Colonic mucosa (tissue), 4 donors: ENCODE data around the gene MUC2. TPM values are rescaled to one million over a fixed set of nuclear protein-coding genes. Genes with fewer than 3 reads are reported as not detected.
"Not testable (repeated sequence)": the region's sequence is repeated elsewhere in the genome, so short reads cannot be mapped to it uniquely, and the experiment has no call there.

Experiments
- DNase-seq: peaks from one replicate; pipeline ENCODE4 v3.0.0-alpha.2; 2020
- H3K27ac ChIP-seq: fragments of 200-600 bp; one replicate; pipeline ENCODE4 v1.8.0; 2021
- H3K27me3 ChIP-seq: fragments of 200-600 bp; one replicate; pipeline ENCODE4 v1.8.0; 2021
- H3K36me3 ChIP-seq: fragments of 200-600 bp; one replicate; pipeline ENCODE4 v1.8.0; 2021
- H3K4me1 ChIP-seq: fragments of 200-600 bp; one replicate; pipeline ENCODE4 v1.8.0; 2021; ENCODE audit warnings: mild to moderate bottlenecking
- H3K4me3 ChIP-seq: fragments of 200-600 bp; one replicate; pipeline ENCODE4 v1.8.0; 2021
- H3K9ac ChIP-seq, 2 donors: one replicate each; pipeline ENCODE4 v1.7.0; 2013; ENCODE audit warnings: control low read depth in 2 of 2, low read depth in 2 of 2, low read length in 2 of 2
- H3K9me3 ChIP-seq: fragments of 200-600 bp; one replicate; pipeline ENCODE4 v1.8.0; 2021
- CTCF ChIP-seq: fragments of 200-600 bp; IDR thresholded peaks from one replicate; pipeline ENCODE4 v1.8.0; 2022; ENCODE audit warnings: antibody characterized with exemption, mild to moderate bottlenecking
- intact Hi-C: fragments of 100-400 bp; cut with DNase I; formaldehyde crosslinking; loops from one replicate; pipeline ENCODE4 v1.14.1; 2022
- total RNA-seq, 2 donors: library from RNA; stranded (reverse); fragmentation: NEBNext Ultra II Directional in 1 of 2; extraction: Animal tissue kit (Norgen Biotek cat#: 25700) in 1 of 2; gene quantifications; one replicate each; pipeline ENCODE4 v1.2.1, GENCODE V29; 2021
- donor health status: healthy.
- donor health status: DM: no; HTN: no; CAD: no.
- donor health status: DM: no; HTN: no; CAD: no.

Gene MUC2
- total RNA-seq, 2 donors from 2014 or later, result 1,230 to 1,438 TPM

- H3K36me3 ChIP-seq, result no peaks in the 10 kb centered on the region
- H3K4me1 ChIP-seq, result no peaks in the 10 kb centered on the region
- no peak overlapping the region for H3K4me3 ChIP-seq
- H3K9ac ChIP-seq, result no peak overlapping the region
- H3K27me3 ChIP-seq, result no peaks in the 10 kb centered on the region
- TF ChIP-seq CTCF, result no peak
- DNase-seq, result no peak
- intact Hi-C loops, result no loop called here
- H3K9me3 ChIP-seq, result no peaks in the 10 kb centered on the region
- H3K27ac ChIP-seq, result no peak overlapping the region
Measured at GRCh38 chr11:1109918-1110705, 35.4 kb downstream of the MUC2 start.

- H3K27me3 ChIP-seq, result no peaks in the 10 kb centered on the region
- no peaks in the 10 kb centered on the region for H3K4me1 ChIP-seq
- no peak overlapping the region for H3K4me3 ChIP-seq
- no peak for TF ChIP-seq CTCF
- no peak overlapping the region for H3K27ac ChIP-seq
- H3K9ac ChIP-seq, result no peak overlapping the region
- intact Hi-C loops, result no loop called here
- DNase-seq, result no peak
- no peaks in the 10 kb centered on the region for H3K9me3 ChIP-seq
- H3K36me3 ChIP-seq, result no peaks in the 10 kb centered on the region
Measured at GRCh38 chr11:1111545-1112212, 37.0 kb downstream of the MUC2 start.

GRCh38 chr11:1112351-1113191, 37.9 kb downstream of the MUC2 start:
- TF ChIP-seq CTCF, result no peak
- Histone ChIP-seq H3K9me3 (no peaks in the 10 kb centered on the region), H3K27me3 (no peaks in the 10 kb centered on the region), H3K4me1 (no peaks in the 10 kb centered on the region), H3K4me3 (no peak overlapping the region), H3K9ac (no peak overlapping the region), H3K27ac (no peak overlapping the region), H3K36me3 (no peaks in the 10 kb centered on the region)
- intact Hi-C loops, result no loop called here
- DNase-seq, result no peak

GRCh38 chr11:1113405-1114201, 38.9 kb downstream of the MUC2 start:
- H3K9ac ChIP-seq, result no peak overlapping the region
- intact Hi-C loops, result no loop called here
- no peak for DNase-seq
- no peaks in the 10 kb centered on the region for H3K36me3 ChIP-seq
- H3K27me3 ChIP-seq, result no peaks in the 10 kb centered on the region
- no peak for TF ChIP-seq CTCF
- no peak overlapping the region for H3K4me3 ChIP-seq
- no peaks in the 10 kb centered on the region for H3K9me3 ChIP-seq
- no peak overlapping the region for H3K27ac ChIP-seq
- H3K4me1 ChIP-seq, result no peaks in the 10 kb centered on the region

GRCh38 chr11:1115292-1115691, 40.6 kb downstream of the MUC2 start:
- H3K27me3 ChIP-seq, H3K4me3 ChIP-seq, intact Hi-C loops, H3K9me3 ChIP-seq, H3K4me1 ChIP-seq, H3K36me3 ChIP-seq, H3K27ac ChIP-seq, H3K9ac ChIP-seq, DNase-seq: not testable (repeated sequence)
